Spinal cord (tissue), 10 donors: Measurements from ENCODE around the gene PRDM16. TPM values are rescaled to one million over a fixed set of nuclear protein-coding genes. Genes with fewer than 3 reads are reported as not detected.
A peak's percentile ranks its signal among the peaks of the same experiment; 100 is the strongest.

Experiments
- DNase-seq, 6 donors: peaks; one replicate each; pipeline versions ENCODE4 v3.0.0 to v3.0.0-alpha.2; 2013 to 2015; ENCODE audit warnings: low spot score in 6 of 6, low read depth in 4 of 6
- H3K27ac ChIP-seq: one replicate; pipeline ENCODE4 v1.5.1; 2013; ENCODE audit warnings: low read depth, low read length, control low read depth
- H3K27me3 ChIP-seq: one replicate; pipeline ENCODE4 v1.6.1; 2013; ENCODE audit warnings: low read length; ENCODE audit not compliant: control insufficient read depth, insufficient read depth
- H3K36me3 ChIP-seq: one replicate; pipeline ENCODE4 v1.6.1; 2013; ENCODE audit warnings: low read length; ENCODE audit not compliant: control insufficient read depth, insufficient read depth
- H3K4me1 ChIP-seq: one replicate; pipeline ENCODE4 v1.6.1; 2013; ENCODE audit warnings: low read length; ENCODE audit not compliant: control insufficient read depth, insufficient read depth
- H3K4me3 ChIP-seq: one replicate; pipeline ENCODE4 v1.5.1; 2013; ENCODE audit warnings: low read depth, low read length, control low read depth
- H3K9me3 ChIP-seq: one replicate; pipeline ENCODE4 v1.6.1; 2013; ENCODE audit warnings: low read length; ENCODE audit not compliant: control insufficient read depth, insufficient read depth
- WGBS: methylation state at CpG from one replicate; pipeline ENCODE4 v1.1.5; 2013; ENCODE audit warnings: missing lambda C conversion rate; ENCODE audit not compliant: insufficient coverage; 5-methylcytosine and 5-hydroxymethylcytosine counted together
- polyA plus RNA-seq, 2 donors: library from polyadenylated mRNA; unstranded; fragments of 120-200 nt; gene quantifications; one replicate each; pipeline ENCODE4 v1.2.1, GENCODE V29; 2013; ENCODE audit not compliant: insufficient read length in 2 of 2
- total RNA-seq, 2 donors: library from RNA; depleted of rRNA in 1 of 2; stranded (reverse); fragments of 120-200 nt in 1 of 2; fragments of >200 nt in 1 of 2; gene quantifications; one replicate each; pipeline versions ENCODE4 v1.2.3 to v1.2.4, GENCODE V29; 2013 to 2014
- donor health status: healthy.

Gene PRDM16
- total and polyA plus RNA-seq, 4 donors = 6.1 to 8.3 (median 7.3) TPM

DNA sequence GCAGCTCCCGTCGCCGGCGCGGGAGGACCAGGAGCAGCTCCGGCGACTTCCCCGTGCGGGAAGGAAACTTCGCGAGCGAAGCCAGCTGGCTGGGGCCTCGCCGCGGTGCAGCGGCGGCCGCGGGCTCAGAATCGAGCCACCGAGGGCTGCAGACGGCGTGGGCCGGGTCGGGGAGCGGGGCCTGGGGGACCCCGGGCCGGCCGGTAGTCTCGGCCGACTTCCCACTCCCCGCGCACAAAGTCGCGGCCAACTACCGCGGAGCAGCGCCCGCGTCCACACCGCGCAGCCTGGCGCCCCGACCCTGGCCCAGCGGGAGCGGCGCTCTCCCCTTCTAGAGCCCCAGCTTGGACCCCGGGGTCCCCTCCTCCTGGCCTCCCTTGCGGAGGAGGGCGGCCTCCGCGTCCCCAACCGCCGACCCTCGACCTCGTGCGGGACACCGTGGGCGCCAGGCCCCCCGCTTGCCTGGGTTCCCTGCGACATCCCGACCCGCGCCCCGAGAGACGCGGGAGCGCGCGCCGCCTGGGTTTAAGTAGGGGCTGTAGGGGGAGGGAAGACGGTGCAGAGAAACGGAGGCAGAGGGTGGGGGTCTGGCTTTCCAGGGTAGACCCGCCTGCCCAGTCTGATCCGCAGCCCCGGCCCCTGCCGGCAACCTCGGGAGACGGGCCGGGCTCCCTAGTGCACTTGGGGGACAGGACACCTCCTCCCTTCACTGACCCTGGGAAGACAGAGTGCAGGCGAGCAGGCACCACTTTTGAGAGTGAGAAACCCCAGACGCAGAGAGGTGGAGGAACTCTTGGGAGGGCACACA lies 4.7 kb downstream of the PRDM16 start:
- Histone ChIP-seq H3K4me3 (no peak overlapping the region), H3K4me1 (peaks cover 77% of the 10 kb centered on the region), H3K27ac (no peak overlapping the region), H3K36me3 (peaks cover 11% of the 10 kb centered on the region), H3K27me3 (peaks cover 59% of the 10 kb centered on the region), H3K9me3 (no peaks in the 10 kb centered on the region)
- 16% methylated on average over 82 of the region's 82 CpGs for WGBS
- peak in 2 of 6 donors; percentile 62 to 76 for DNase-seq

GRCh38 chr1:3074297-3074741 lies 5.3 kb downstream of the PRDM16 start:
- Histone ChIP-seq H3K36me3 (peaks cover 11% of the 10 kb centered on the region), H3K9me3 (no peaks in the 10 kb centered on the region), H3K4me1 (peaks cover 80% of the 10 kb centered on the region), H3K27me3 (peaks cover 58% of the 10 kb centered on the region), H3K4me3 (no peak overlapping the region), H3K27ac (no peak overlapping the region)
- peak in 2 of 6 donors; percentile 10 to 47 for DNase-seq
- 82% methylated on average over 10 of the region's 13 CpGs for whole genome bisulfite sequencing

DNA sequence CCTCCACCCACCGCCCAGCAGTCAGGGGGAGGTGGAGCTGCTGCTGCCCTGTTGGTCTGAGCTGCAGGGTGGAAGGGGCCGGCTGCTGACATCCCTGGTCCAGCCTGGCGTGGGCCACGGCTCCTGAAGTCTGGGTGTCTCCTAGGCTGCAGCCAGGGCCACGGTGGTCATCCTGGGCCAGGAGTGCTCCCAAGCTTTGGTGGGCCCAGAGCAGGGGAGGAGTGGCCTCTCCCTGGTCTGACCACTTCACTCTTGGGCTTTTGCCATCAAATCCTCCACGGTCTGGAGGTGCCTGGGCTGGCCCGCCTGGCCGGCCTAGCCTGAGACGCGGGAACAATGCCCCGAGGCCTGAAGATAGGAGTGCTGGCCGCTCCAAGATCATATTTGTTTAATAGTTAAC lies 5.8 kb downstream of the PRDM16 start:
- no peak overlapping the region for H3K27ac ChIP-seq
- DNase-seq = peak in 2 of 6 donors; percentile 21 to 51
- peaks cover 11% of the 10 kb centered on the region for H3K36me3 ChIP-seq
- peaks cover 85% of the 10 kb centered on the region for H3K4me1 ChIP-seq
- H3K9me3 ChIP-seq = no peaks in the 10 kb centered on the region
- H3K4me3 ChIP-seq = no peak overlapping the region
- WGBS = 60% methylated on average over 5 of the region's 12 CpGs
- peaks cover 58% of the 10 kb centered on the region for H3K27me3 ChIP-seq

- H3K4me1 ChIP-seq = peaks cover 93% of the 10 kb centered on the region
- no peak for DNase-seq
These were observed 6.8 kb downstream of the PRDM16 start for GRCh38 chr1:3075666-3076362.

GRCh38 chr1:3076363-3076740 lies 7.3 kb downstream of the PRDM16 start:
- H3K27me3 ChIP-seq = peaks cover 54% of the 10 kb centered on the region
- H3K27ac ChIP-seq = no peak overlapping the region
- DNase-seq = no peak
- no peaks in the 10 kb centered on the region for H3K9me3 ChIP-seq
- 85% methylated on average over 7 of the region's 11 CpGs for WGBS
- peaks cover 93% of the 10 kb centered on the region for H3K4me1 ChIP-seq
- peaks cover 15% of the 10 kb centered on the region for H3K36me3 ChIP-seq
- no peak overlapping the region for H3K4me3 ChIP-seq

More at GRCh38 chr1:3075666-3076362, 6.8 kb downstream of the PRDM16 start:
- H3K9me3 ChIP-seq = no peaks in the 10 kb centered on the region
- H3K27me3 ChIP-seq = peaks cover 59% of the 10 kb centered on the region
- peaks cover 11% of the 10 kb centered on the region for H3K36me3 ChIP-seq
- no peak overlapping the region for H3K27ac ChIP-seq
- no peak overlapping the region for H3K4me3 ChIP-seq
- 90% methylated on average over 36 of the region's 36 CpGs for WGBS

DNA sequence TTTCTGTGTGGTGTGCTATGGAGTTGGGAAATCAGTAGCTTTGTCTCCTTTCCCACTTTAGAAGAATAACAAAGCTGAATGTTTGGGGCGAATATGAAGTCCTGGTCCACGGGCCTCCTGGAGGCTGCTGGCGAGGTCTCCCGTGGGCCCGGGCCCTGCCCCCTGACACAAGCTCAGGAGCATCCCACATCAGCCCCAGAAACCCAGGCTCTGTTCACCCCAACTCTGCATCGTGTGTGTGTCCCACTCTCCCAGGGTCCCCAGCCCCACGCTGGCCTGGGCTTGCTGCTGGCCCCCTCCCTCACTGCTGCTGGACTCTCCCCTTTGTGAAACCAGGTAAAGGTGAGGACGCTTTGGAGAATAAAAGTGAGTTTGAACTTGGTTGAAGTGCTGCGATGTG lies 8.1 kb downstream of the PRDM16 start:
- Histone ChIP-seq H3K27ac (no peak overlapping the region), H3K27me3 (peaks cover 50% of the 10 kb centered on the region), H3K4me3 (no peak overlapping the region), H3K36me3 (peaks cover 20% of the 10 kb centered on the region), H3K9me3 (no peaks in the 10 kb centered on the region), H3K4me1 (peaks cover 87% of the 10 kb centered on the region)
- WGBS = 94% methylated on average over 9 of the region's 9 CpGs
- DNase-seq = no peak

GRCh38 chr1:3077561-3077960 lies 8.6 kb downstream of the PRDM16 start:
- H3K36me3 ChIP-seq = peaks cover 23% of the 10 kb centered on the region
- no peaks in the 10 kb centered on the region for H3K9me3 ChIP-seq
- no peak overlapping the region for H3K4me3 ChIP-seq
- WGBS = 83% methylated on average over 4 of the region's 4 CpGs
- peaks cover 45% of the 10 kb centered on the region for H3K27me3 ChIP-seq
- no peak for DNase-seq
- no peak overlapping the region for H3K27ac ChIP-seq
- peaks cover 82% of the 10 kb centered on the region for H3K4me1 ChIP-seq

DNA sequence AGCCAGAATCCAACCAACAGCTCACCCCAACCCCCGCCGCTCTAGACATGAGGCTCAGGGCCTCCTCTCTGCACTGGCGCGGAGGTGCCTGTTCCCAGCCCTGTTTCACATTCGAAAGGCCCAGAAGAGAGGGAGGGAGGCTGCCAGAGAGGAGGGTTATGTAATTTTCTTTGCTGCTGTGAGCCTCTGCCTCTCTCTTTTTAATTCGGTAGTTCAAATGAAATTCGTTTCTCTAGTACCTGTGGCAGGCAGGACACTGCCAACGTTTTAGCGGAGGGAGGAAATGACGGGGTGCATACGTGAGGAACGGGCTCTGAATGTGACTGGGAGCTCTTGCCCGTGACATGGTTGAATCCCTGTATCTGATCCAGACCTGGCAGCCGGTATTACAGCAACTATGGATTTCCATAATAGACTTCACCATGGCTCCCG lies 9.4 kb downstream of the PRDM16 start:
- Histone ChIP-seq H3K9me3 (no peaks in the 10 kb centered on the region), H3K4me1 (peaks cover 80% of the 10 kb centered on the region), H3K4me3 (no peak overlapping the region), H3K27ac (peak overlapping the region; percentile 16), H3K27me3 (peaks cover 36% of the 10 kb centered on the region), H3K36me3 (peaks cover 23% of the 10 kb centered on the region)
- 61% methylated on average over 14 of the region's 15 CpGs for WGBS
- DNase-seq = peak in 2 of 6 donors; percentile 68 to 71

GRCh38 chr1:3078871-3079270 lies 9.9 kb downstream of the PRDM16 start:
- H3K27me3 ChIP-seq = peaks cover 33% of the 10 kb centered on the region
- peaks cover 81% of the 10 kb centered on the region for H3K4me1 ChIP-seq
- peak overlapping the region; percentile 42 for H3K27ac ChIP-seq
- no peak for DNase-seq
- 38% methylated on average over 15 of the region's 24 CpGs for WGBS
- peaks cover 24% of the 10 kb centered on the region for H3K36me3 ChIP-seq
- H3K9me3 ChIP-seq = no peaks in the 10 kb centered on the region
- H3K4me3 ChIP-seq = no peak overlapping the region
